HepG2 (cell line): Measurements from ENCODE around the gene ASCC3. TPM values are rescaled to one million over a fixed set of nuclear protein-coding genes. Genes with fewer than 3 reads are reported as not detected.
A peak's percentile ranks its signal among the peaks of the same experiment; 100 is the strongest.

Experiments used
- ATAC-seq: fragments of 200-7000 bp; cut with Tn5 transposase; 3 replicates; pipeline ENCODE4 v1.9.1; 2020; ENCODE audit warnings: mild to moderate bottlenecking, moderate library complexity
- BruUV-seq: library from RNA; stranded (reverse); fragments of 400-500 nt; replicated peaks from 2 replicates; lab custom pipeline; 2021; lab: Mats Ljungman, UMichigan
- CTCF ChIA-PET: fragments of 300-600 bp; formaldehyde crosslinking; extraction: SDS; loops from one replicate; lab custom pipeline; 2021; ENCODE audit warnings: low total read pairs, inconsistent platforms, low intra/inter-chr PET ratio; lab: Yijun Ruan, JAX
- POLR2A ChIA-PET: fragments of 350-600 bp; sonication (Branson Sonifier 250); formaldehyde crosslinking; loops from one replicate; lab custom pipeline; 2020; ENCODE audit warnings: antibody characterized with exemption, inconsistent platforms; lab: Yijun Ruan, JAX
- DNase-seq: peaks from one replicate; pipeline ENCODE4 v3.0.0-alpha.2; 2015; ENCODE audit warnings: low spot score
- FAIRE-seq: peaks from 3 replicates; lab custom pipeline; 2011; peaks lifted over from hg19 to GRCh38; lab: Jason Lieb, UNC
- H2AFZ ChIP-seq: one replicate; pipeline ENCODE4 v1.6.1; 2011; ENCODE audit warnings: low read length, inconsistent platforms
- H3K27ac ChIP-seq: fragments of 300-600 bp; 3 replicates; pipeline ENCODE4 v1.8.0; 2011; ENCODE audit warnings: mixed run types, mild to moderate bottlenecking, mixed read lengths, low read length, inconsistent platforms; ENCODE audit not compliant: insufficient read depth; ENCODE audit errors: extremely low read length
- H3K27me3 ChIP-seq, 2 experiments: fragments of 200-600 bp in 1 of 2; 2 replicates in 1 of 2; 3 replicates in 1 of 2; pipeline versions ENCODE4 v1.6.0 to v1.8.0; 2011; ENCODE audit warnings: low read length in 2 of 2, mild to moderate bottlenecking in 2 of 2, moderate library complexity in 2 of 2, inconsistent platforms in 1 of 2; ENCODE audit not compliant: insufficient read depth in 2 of 2, control insufficient read depth in 1 of 2
- H3K36me3 ChIP-seq, 2 experiments: fragments of 200-600 bp in 1 of 2; replicated peaks in 1 of 2; 2 replicates in 1 of 2; 3 replicates in 1 of 2; pipeline versions ENCODE4 v1.5.1 to v1.8.0; 2011; ENCODE audit warnings: low read length in 2 of 2, inconsistent platforms in 1 of 2; ENCODE audit not compliant: insufficient read depth in 2 of 2, control insufficient read depth in 1 of 2
- H3K4me1 ChIP-seq: 2 replicates; pipeline ENCODE4 v1.5.1; 2012; ENCODE audit warnings: low read length, inconsistent platforms; ENCODE audit not compliant: insufficient read depth
- H3K4me2 ChIP-seq: 2 replicates; pipeline ENCODE4 v1.6.0; 2011; ENCODE audit warnings: low read depth, low read length, inconsistent platforms
- H3K4me3 ChIP-seq, 3 experiments: fragments of 200-600 bp in 1 of 3; sonication (generic), shearing (Covaris generic) in 1 of 3; replicated peaks in 1 of 3; 2 replicates each; pipeline ENCODE4 v1.5.1; 2011 to 2016; ENCODE audit warnings: low read length in 3 of 3, inconsistent platforms in 2 of 3, low read depth in 2 of 3, mild to moderate bottlenecking in 2 of 3, control low read depth in 1 of 3, mixed read lengths in 1 of 3; ENCODE audit not compliant: insufficient read depth in 1 of 3
- H3K79me2 ChIP-seq: one replicate; pipeline ENCODE4 v1.6.1; 2011; ENCODE audit warnings: low read length, inconsistent platforms; ENCODE audit not compliant: insufficient read depth
- H3K9ac ChIP-seq: 2 replicates; pipeline ENCODE4 v1.6.0; 2011; ENCODE audit warnings: mild to moderate bottlenecking, low read depth, low read length, inconsistent platforms; ENCODE audit not compliant: insufficient read depth
- H3K9me3 ChIP-seq: 2 replicates; pipeline ENCODE4 v1.5.1; 2012; ENCODE audit warnings: mild to moderate bottlenecking, low read length
- H4K20me1 ChIP-seq: 2 replicates; pipeline ENCODE4 v1.6.0; 2011; ENCODE audit warnings: inconsistent platforms, mild to moderate bottlenecking, low read length, moderate library complexity; ENCODE audit not compliant: insufficient read depth
- AGO1 ChIP-seq: fragments of 200-400 bp; formaldehyde crosslinking; IDR thresholded peaks from 2 replicates; pipeline ENCODE4 v1.6.1; 2017; ENCODE audit warnings: mild to moderate bottlenecking, low read depth, low read length, moderate library complexity; ENCODE audit not compliant: poor library complexity, severe bottlenecking
- ARID5B ChIP-seq: IDR thresholded peaks from 2 replicates; pipeline ENCODE4 v1.4.0; 2020; ENCODE audit warnings: mild to moderate bottlenecking, missing genetic modification reagents
- ESRRA ChIP-seq: sonication (generic); formaldehyde crosslinking; IDR thresholded peaks from 2 replicates; pipeline ENCODE4 v1.5.1; 2020; ENCODE audit warnings: mild to moderate bottlenecking, low read depth, missing genetic modification reagents
- MLLT10 ChIP-seq: sonication (generic); formaldehyde crosslinking; IDR thresholded peaks from 2 replicates; pipeline ENCODE4 v1.4.0; 2020; ENCODE audit warnings: missing genetic modification reagents
- NONO ChIP-seq, 2 experiments: fragments of 450-650 bp in 1 of 2; sonication (generic) in 1 of 2; formaldehyde crosslinking in 1 of 2; IDR thresholded peaks in 1 of 2; conservative IDR thresholded peaks in 1 of 2; 2 replicates each; pipeline versions ENCODE4 v1.6.1 to v1.8.0; 2017 to 2022; ENCODE audit warnings: mild to moderate bottlenecking in 1 of 2, missing genetic modification reagents in 1 of 2, moderate library complexity in 1 of 2
- PREB ChIP-seq: sonication (generic); formaldehyde crosslinking; IDR thresholded peaks from 2 replicates; pipeline ENCODE4 v1.4.0; 2020; ENCODE audit warnings: missing genetic modification reagents
- RERE ChIP-seq: IDR thresholded peaks from 2 replicates; pipeline ENCODE4 v1.6.1; 2016; ENCODE audit warnings: low read depth, missing genetic modification reagents, missing compliant biosample characterization
- SAP130 ChIP-seq: IDR thresholded peaks from 2 replicates; pipeline ENCODE4 v1.6.1; 2016; ENCODE audit warnings: low read depth
- WGBS: methylation state at CpG from one replicate; pipeline ENCODE4 v1.1.6; 2017; ENCODE audit warnings: low lambda C conversion rate; 5-methylcytosine and 5-hydroxymethylcytosine counted together
- in situ Hi-C: cut with HindIII; loops from 2 replicates; pipeline ENCODE4 v1.10.0; 2017; ENCODE audit warnings: low pct_unique_long_range_greater_than_20kb; ENCODE audit not compliant: extremely low pct_ligation_motif_present
- intact Hi-C: fragments of 100-400 bp; cut with micrococcal nuclease; formaldehyde crosslinking; loops from one replicate; pipeline ENCODE4 v1.10.0; 2022; ENCODE audit not compliant: unreplicated experiment
- polyA plus RNA-seq, 8 experiments: library from polyadenylated mRNA; depleted of rRNA in 3 of 8; stranded (reverse) in 7 of 8; unstranded in 1 of 8; fragments of >200 nt; fragmentation: Illumina TruSeq in 4 of 8; extraction: Trizol in 4 of 8; gene quantifications; 2 replicates each; pipeline versions ENCODE4 v1.2.1 to v1.2.3, GENCODE V29; 2011 to 2016; ENCODE audit warnings: low read depth in 4 of 8, missing spikeins in 1 of 8, mixed read lengths in 1 of 8; ENCODE audit not compliant: insufficient read depth in 1 of 8
- total RNA-seq, 5 experiments: library from RNA; depleted of rRNA; stranded (reverse); fragments of >200 nt; fragmentation: Illumina TruSeq; extraction: Trizol; gene quantifications; 2 replicates each; pipeline ENCODE4 v1.2.3, GENCODE V29; 2016; ENCODE audit warnings: low read depth in 1 of 5

Gene ASCC3
- total and polyA plus RNA-seq, 2 of the 13 experiments (the other 11 are each of a cell fraction or from before 2014, with no cell fraction given), result 23.1 to 55.7 TPM

GRCh38 chr6:100913400-100914276 lies 32.5 kb upstream of the ASCC3 start (continued):
- TF ChIP-seq ARID5B (CRISPR knock-in tag) (peak; percentile 26; the same call in 1 of the 2 replicates), SAP130 (CRISPR knock-in tag) (peak; percentile 9; the same call in 1 of the 2 replicates), MLLT10 (CRISPR knock-in tag) (no peak), NONO (IDR thresholded peaks at IDR 0.05) (no peak), NONO (CRISPR knock-in tag; conservative IDR thresholded peaks at IDR 0.05) (0 out of 2 replicates have a peak, but pooled peaks have one; percentile 25)

GRCh38 chr6:100906325-100906724 lies 25.2 kb upstream of the ASCC3 start:
- Histone ChIP-seq H4K20me1 (no peaks in the 10 kb centered on the region), H3K4me3 (no peak overlapping the region), H2AFZ (no peak overlapping the region), H3K27me3 (peaks cover 0 to 3% of the 10 kb centered on the region in 2 experiments; a peak in 1 of 5 replicates), H3K27ac (no peak overlapping the region), H3K4me2 (no peak overlapping the region), H3K79me2 (no peaks in the 10 kb centered on the region), H3K4me1 (peaks cover 7% of the 10 kb centered on the region), H3K36me3 (no peaks in the 10 kb centered on the region), H3K9me3 (no peaks in the 10 kb centered on the region), H3K9ac (no peak overlapping the region)
- CTCF ChIA-PET, result no interaction called here
- intact Hi-C loops, result no loop called here
- FAIRE-seq, result no peak
- in situ Hi-C loops, result no loop called here
- no TSS peak for BruUV-seq
- no peak for DNase-seq
- ATAC-seq, result no peak
- POLR2A ChIA-PET, result no interaction called here
- WGBS, result 6% methylated on average over 1 of the region's 1 CpG
- TF ChIP-seq AGO1, result no peak
- no peak for TF ChIP-seq ESRRA (CRISPR knock-in tag)
- no peak for TF ChIP-seq PREB
- no peak for TF ChIP-seq RERE (CRISPR knock-in tag)
